A549 (cell line): ENCODE measurements around the gene RNF213. TPM values are rescaled to one million over a fixed set of nuclear protein-coding genes. Genes with fewer than 3 reads are reported as not detected.

Source experiments
- ATAC-seq, 2 experiments: fragments of 200-7000 bp in 1 of 2; fragments of >200 bp in 1 of 2; cut with Nextera tagmentation in 1 of 2; cut with Tn5 transposase in 1 of 2; 3 replicates each; pipeline versions ENCODE4 v1.8.0 to v1.9.1; 2018 to 2020; ENCODE audit warnings: mild to moderate bottlenecking in 1 of 2, moderate library complexity in 1 of 2
- CTCF ChIA-PET: fragments of 300-600 bp; sonication (Branson Sonifier 250); formaldehyde crosslinking; extraction: SDS; loops from one replicate; lab custom pipeline; 2021; ENCODE audit warnings: antibody characterized with exemption, inconsistent platforms; lab: Yijun Ruan, JAX
- POLR2A ChIA-PET: fragments of 350-600 bp; formaldehyde crosslinking; extraction: SDS; loops from one replicate; lab custom pipeline; 2021; ENCODE audit warnings: antibody characterized with exemption, inconsistent platforms; lab: Yijun Ruan, JAX
- DNase-seq, 2 experiments: peaks; one replicate each; pipeline versions ENCODE4 v3.0.0 to v3.0.0-alpha.2; 2011 to 2016; ENCODE audit warnings: low read depth in 1 of 2, low spot score in 1 of 2
- FAIRE-seq: peaks from 2 replicates; lab custom pipeline; 2011; peaks lifted over from hg19 to GRCh38; lab: Jason Lieb, UNC
- H3K27ac ChIP-seq, 2 experiments: fragments of >200 bp; sonication (Bioruptor Twin); formaldehyde crosslinking; 3 replicates each; pipeline ENCODE4 v1.5.1; 2016 to 2017
- H3K4me1 ChIP-seq: fragments of >200 bp; sonication (Bioruptor Twin); formaldehyde crosslinking; 3 replicates; pipeline ENCODE4 v1.6.1; 2016
- H3K4me2 ChIP-seq: fragments of >200 bp; sonication (Bioruptor Twin); formaldehyde crosslinking; 3 replicates; pipeline ENCODE4 v1.6.1; 2016
- H3K4me3 ChIP-seq: fragments of >200 bp; sonication (Bioruptor Twin); formaldehyde crosslinking; 3 replicates; pipeline ENCODE4 v1.5.1; 2016
- H3K9me3 ChIP-seq: fragments of >200 bp; sonication (Bioruptor Twin); formaldehyde crosslinking; 3 replicates; pipeline ENCODE4 v1.6.1; 2016
- BCL3 ChIP-seq: fragments of >200 bp; sonication (Bioruptor Twin); formaldehyde crosslinking; IDR thresholded peaks from 3 replicates; pipeline ENCODE4 v1.6.1; 2016
- CBX8 ChIP-seq: fragments of 200-600 bp; sonication (generic); IDR thresholded peaks from 2 replicates; pipeline ENCODE4 v1.6.1; 2016
- EHMT2 ChIP-seq: fragments of 200-600 bp; sonication (generic); IDR thresholded peaks from 2 replicates; pipeline ENCODE4 v1.6.1; 2016; ENCODE audit warnings: antibody characterized with exemption, low read depth, mild to moderate bottlenecking, moderate library complexity
- FOSB ChIP-seq: fragments of 250-450 bp; sonication (Bioruptor Pico); IDR thresholded peaks from 2 replicates; pipeline ENCODE4 v1.5.0; 2020; ENCODE audit warnings: mild to moderate bottlenecking, moderate library complexity
- FOSL2 ChIP-seq, 2 experiments: fragments of 450-650 bp in 1 of 2; fragments of >200 bp in 1 of 2; sonication (Bioruptor Twin) in 1 of 2; formaldehyde crosslinking; IDR thresholded peaks; 2 replicates each; pipeline versions ENCODE4 v1.5.0 to v1.6.1; 2016 to 2020; ENCODE audit warnings: mild to moderate bottlenecking in 1 of 2, moderate library complexity in 1 of 2
- GATA3 ChIP-seq: IDR thresholded peaks from 2 replicates; pipeline ENCODE4 v1.6.1; 2012; ENCODE audit warnings: borderline replicate concordance
- HDAC2 ChIP-seq: fragments of 200-600 bp; sonication (generic); IDR thresholded peaks from 2 replicates; pipeline ENCODE4 v1.6.1; 2016
- HEYL ChIP-seq: fragments of 250-450 bp; sonication (Bioruptor Pico); IDR thresholded peaks from 2 replicates; pipeline ENCODE4 v1.8.0; 2021; ENCODE audit warnings: mild to moderate bottlenecking, moderate library complexity
- HOXA7 ChIP-seq: fragments of 250-450 bp; sonication (Bioruptor Pico); IDR thresholded peaks from 2 replicates; pipeline ENCODE4 v1.5.0; 2020; ENCODE audit warnings: mild to moderate bottlenecking, moderate library complexity
- JUN ChIP-seq, 2 experiments: fragments of >200 bp; sonication (Bioruptor Twin); formaldehyde crosslinking; IDR thresholded peaks; 2 replicates in 1 of 2; 3 replicates in 1 of 2; pipeline ENCODE4 v1.6.1; 2016 to 2017
- MAFK ChIP-seq: fragments of 450-650 bp; IDR thresholded peaks from 2 replicates; pipeline ENCODE4 v1.6.1; 2014; ENCODE audit not compliant: partially characterized antibody
- NFE2L2 ChIP-seq: fragments of 150-350 bp; conservative IDR thresholded peaks from 2 replicates; pipeline ENCODE4 v1.6.1; 2014; ENCODE audit warnings: low read length
- NR3C1 ChIP-seq: fragments of >200 bp; sonication (Bioruptor Twin); formaldehyde crosslinking; IDR thresholded peaks from 3 replicates; pipeline ENCODE4 v1.6.1; 2017
- PHF8 ChIP-seq: fragments of 200-600 bp; sonication (generic); IDR thresholded peaks from 2 replicates; pipeline ENCODE4 v1.6.1; 2016; ENCODE audit warnings: low read depth, mild to moderate bottlenecking, antibody characterized with exemption, moderate library complexity, borderline replicate concordance
- RARB ChIP-seq: fragments of 250-450 bp; sonication (Bioruptor Pico); IDR thresholded peaks from 2 replicates; pipeline ENCODE4 v1.8.0; 2021; ENCODE audit warnings: mild to moderate bottlenecking, moderate library complexity
- RNF2 ChIP-seq: fragments of 200-600 bp; sonication (generic); IDR thresholded peaks from 2 replicates; pipeline ENCODE4 v1.6.1; 2016; ENCODE audit warnings: low read depth, mild to moderate bottlenecking, antibody characterized with exemption, moderate library complexity, borderline replicate concordance
- SREBF2 ChIP-seq: fragments of 450-650 bp; IDR thresholded peaks from 2 replicates; pipeline ENCODE4 v1.6.1; 2014; ENCODE audit warnings: mild to moderate bottlenecking, moderate library complexity
- TP53 ChIP-seq: fragments of 250-450 bp; sonication (Bioruptor Pico); IDR thresholded peaks from 2 replicates; pipeline ENCODE4 v1.5.0; 2021; ENCODE audit warnings: mild to moderate bottlenecking, moderate library complexity
- USF2 ChIP-seq: fragments of 450-650 bp; IDR thresholded peaks from 2 replicates; pipeline ENCODE4 v1.6.1; 2014; ENCODE audit warnings: antibody characterized with exemption
- WGBS: methylation state at CpG from one replicate; pipeline ENCODE4 v1.1.6; 2017; ENCODE audit errors: missing lambda C conversion rate; 5-methylcytosine and 5-hydroxymethylcytosine counted together
- polyA plus RNA-seq, 4 experiments: library from polyadenylated mRNA; depleted of rRNA in 3 of 4; stranded (reverse); fragments of >200 nt; fragmentation: RNase III in 1 of 4; extraction: RNeasy Plus Mini Kit Qiagen cat#74134 plus additional on column Dnase treatment in 1 of 4; gene quantifications; 2 replicates in 3 of 4; 3 replicates in 1 of 4; pipeline ENCODE4 v1.2.3, GENCODE V29; 2011 to 2017
- TF ChIP-seq, protein P1 (sequence below): fragments of 250-450 bp; sonication (Bioruptor Pico); IDR thresholded peaks from 2 replicates; pipeline ENCODE4 v1.5.0; 2021; ENCODE audit warnings: mild to moderate bottlenecking, moderate library complexity, borderline replicate concordance
- TF ChIP-seq, protein P2 (sequence below): IDR thresholded peaks from 2 replicates; pipeline ENCODE4 v1.6.1; 2012
- TF ChIP-seq, protein P3 (sequence below): fragments of 200-600 bp; sonication (generic); IDR thresholded peaks from 2 replicates; pipeline ENCODE4 v1.6.1; 2016; ENCODE audit warnings: antibody characterized with exemption, mild to moderate bottlenecking, moderate library complexity

RNF213 gene
- polyA plus RNA-seq, 2 of the 4 experiments (the other 2 are of a cell fraction) = 59.1 to 127 TPM

- no peak overlapping the region for H3K4me2 ChIP-seq
- ATAC-seq (no peak), DNase-seq (no peak), FAIRE-seq (no peak)
- 92% methylated on average over 8 of the region's 8 CpGs for WGBS
- peaks cover 7% of the 10 kb centered on the region; the same call in 2 of the 3 replicates for H3K9me3 ChIP-seq
- POLR2A ChIA-PET = no interaction called here
- H3K4me1 ChIP-seq = no peaks in the 10 kb centered on the region
- TF ChIP-seq NR3C1 (no peak), HEYL (CRISPR knock-in tag) (no peak), FOSL2 (IDR thresholded peaks at IDR 0.05) (no peak), FOSL2 (CRISPR knock-in tag; IDR thresholded peaks at IDR 0.05) (no peak), HDAC2 (no peak), RNF2 (no peak), TP53 (no peak), PHF8 (no peak), RARB (CRISPR knock-in tag) (no peak), NFE2L2 (no peak), GATA3 (no peak), HOXA7 (CRISPR knock-in tag) (no peak), BCL3 (no peak), FOSB (CRISPR knock-in tag) (no peak), JUN (IDR thresholded peaks at IDR 0.05) (no peak), CBX8 (no peak)
- TF ChIP-seq, protein P1, sequence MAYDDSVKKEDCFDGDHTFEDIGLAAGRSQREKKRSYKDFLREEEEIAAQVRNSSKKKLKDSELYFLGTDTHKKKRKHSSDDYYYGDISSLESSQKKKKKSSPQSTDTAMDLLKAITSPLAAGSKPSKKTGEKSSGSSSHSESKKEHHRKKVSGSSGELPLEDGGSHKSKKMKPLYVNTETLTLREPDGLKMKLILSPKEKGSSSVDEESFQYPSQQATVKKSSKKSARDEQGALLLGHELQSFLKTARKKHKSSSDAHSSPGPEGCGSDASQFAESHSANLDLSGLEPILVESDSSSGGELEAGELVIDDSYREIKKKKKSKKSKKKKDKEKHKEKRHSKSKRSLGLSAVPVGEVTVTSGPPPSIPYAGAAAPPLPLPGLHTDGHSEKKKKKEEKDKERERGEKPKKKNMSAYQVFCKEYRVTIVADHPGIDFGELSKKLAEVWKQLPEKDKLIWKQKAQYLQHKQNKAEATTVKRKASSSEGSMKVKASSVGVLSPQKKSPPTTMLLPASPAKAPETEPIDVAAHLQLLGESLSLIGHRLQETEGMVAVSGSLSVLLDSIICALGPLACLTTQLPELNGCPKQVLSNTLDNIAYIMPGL (CRISPR knock-in tag) = no peak
- TF ChIP-seq, protein P2, sequence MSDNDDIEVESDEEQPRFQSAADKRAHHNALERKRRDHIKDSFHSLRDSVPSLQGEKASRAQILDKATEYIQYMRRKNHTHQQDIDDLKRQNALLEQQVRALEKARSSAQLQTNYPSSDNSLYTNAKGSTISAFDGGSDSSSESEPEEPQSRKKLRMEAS = no peak
- TF ChIP-seq, protein P3, sequence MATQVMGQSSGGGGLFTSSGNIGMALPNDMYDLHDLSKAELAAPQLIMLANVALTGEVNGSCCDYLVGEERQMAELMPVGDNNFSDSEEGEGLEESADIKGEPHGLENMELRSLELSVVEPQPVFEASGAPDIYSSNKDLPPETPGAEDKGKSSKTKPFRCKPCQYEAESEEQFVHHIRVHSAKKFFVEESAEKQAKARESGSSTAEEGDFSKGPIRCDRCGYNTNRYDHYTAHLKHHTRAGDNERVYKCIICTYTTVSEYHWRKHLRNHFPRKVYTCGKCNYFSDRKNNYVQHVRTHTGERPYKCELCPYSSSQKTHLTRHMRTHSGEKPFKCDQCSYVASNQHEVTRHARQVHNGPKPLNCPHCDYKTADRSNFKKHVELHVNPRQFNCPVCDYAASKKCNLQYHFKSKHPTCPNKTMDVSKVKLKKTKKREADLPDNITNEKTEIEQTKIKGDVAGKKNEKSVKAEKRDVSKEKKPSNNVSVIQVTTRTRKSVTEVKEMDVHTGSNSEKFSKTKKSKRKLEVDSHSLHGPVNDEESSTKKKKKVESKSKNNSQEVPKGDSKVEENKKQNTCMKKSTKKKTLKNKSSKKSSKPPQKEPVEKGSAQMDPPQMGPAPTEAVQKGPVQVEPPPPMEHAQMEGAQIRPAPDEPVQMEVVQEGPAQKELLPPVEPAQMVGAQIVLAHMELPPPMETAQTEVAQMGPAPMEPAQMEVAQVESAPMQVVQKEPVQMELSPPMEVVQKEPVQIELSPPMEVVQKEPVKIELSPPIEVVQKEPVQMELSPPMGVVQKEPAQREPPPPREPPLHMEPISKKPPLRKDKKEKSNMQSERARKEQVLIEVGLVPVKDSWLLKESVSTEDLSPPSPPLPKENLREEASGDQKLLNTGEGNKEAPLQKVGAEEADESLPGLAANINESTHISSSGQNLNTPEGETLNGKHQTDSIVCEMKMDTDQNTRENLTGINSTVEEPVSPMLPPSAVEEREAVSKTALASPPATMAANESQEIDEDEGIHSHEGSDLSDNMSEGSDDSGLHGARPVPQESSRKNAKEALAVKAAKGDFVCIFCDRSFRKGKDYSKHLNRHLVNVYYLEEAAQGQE = no peak
- H3K27ac ChIP-seq = no peak overlapping the region
- H3K4me3 ChIP-seq = no peak overlapping the region
- CTCF ChIA-PET = interaction anchor here (0.9 to 1.3 kb wide), 2 partner anchors 11 to 258 kb away, joined by 3 read pairs; partner anchors contain the start of gene GAA
Observed at GRCh38 chr17:80359422-80360110, 98.9 kb downstream of the RNF213 start.

DNA sequence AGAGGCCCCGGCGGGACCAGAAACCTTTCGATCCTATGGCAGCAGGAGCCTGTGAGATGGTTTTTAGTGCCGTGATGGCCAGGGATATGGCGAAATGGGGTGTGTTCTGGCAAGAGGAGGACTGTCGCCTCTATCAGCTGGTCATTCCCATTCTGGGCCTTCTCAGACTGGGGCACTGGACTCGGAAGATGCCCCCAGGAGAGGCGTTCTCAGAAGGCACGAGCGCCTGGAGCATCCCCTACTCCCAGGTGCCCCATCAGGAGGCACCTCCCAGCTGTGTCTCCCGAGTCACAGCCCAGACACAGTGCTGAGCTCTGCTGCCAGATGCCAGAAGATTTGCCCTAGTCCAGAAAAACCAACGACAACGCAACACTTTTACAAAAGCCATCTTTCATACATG, 99.7 kb downstream of the RNF213 start:
- Histone ChIP-seq H3K27ac (no peak overlapping the region), H3K4me3 (no peak overlapping the region), H3K4me1 (no peaks in the 10 kb centered on the region), H3K9me3 (peaks cover 7% of the 10 kb centered on the region; the same call in 2 of the 3 replicates), H3K4me2 (no peak overlapping the region)
- ChIA-PET POLR2A (interaction anchor here (0.5 kb wide), 1 partner anchor 212 kb away, joined by 7 read pairs; no protein-coding TSS in a partner anchor), CTCF (interaction anchor here (0.9 to 2.9 kb wide), 5 partner anchors 8 to 259 kb away, joined by 3 to 9 read pairs (median 3); partner anchors contain the start of gene GAA)
- ATAC-seq (no peak), FAIRE-seq (no peak), DNase-seq (no peak)
- 95% methylated on average over 13 of the region's 13 CpGs for WGBS
- no peak for TF ChIP-seq EHMT2
- no peak for TF ChIP-seq MAFK
- no peak for TF ChIP-seq HDAC2
- TF ChIP-seq USF2 = no peak
- TF ChIP-seq, protein P3 = no peak
- no peak for TF ChIP-seq SREBF2
- TF ChIP-seq, all 56 proteins: peak for 0
